ENCODE measurements around the gene ABCG5. TPM values are rescaled to one million over a fixed set of nuclear protein-coding genes. Genes with fewer than 3 reads are reported as not detected.

The ABCG5 gene
- total and polyA plus RNA-seq, 8 donors, result 0.18 to 0.52 (median 0.43) TPM; not detected in 2

DNA sequence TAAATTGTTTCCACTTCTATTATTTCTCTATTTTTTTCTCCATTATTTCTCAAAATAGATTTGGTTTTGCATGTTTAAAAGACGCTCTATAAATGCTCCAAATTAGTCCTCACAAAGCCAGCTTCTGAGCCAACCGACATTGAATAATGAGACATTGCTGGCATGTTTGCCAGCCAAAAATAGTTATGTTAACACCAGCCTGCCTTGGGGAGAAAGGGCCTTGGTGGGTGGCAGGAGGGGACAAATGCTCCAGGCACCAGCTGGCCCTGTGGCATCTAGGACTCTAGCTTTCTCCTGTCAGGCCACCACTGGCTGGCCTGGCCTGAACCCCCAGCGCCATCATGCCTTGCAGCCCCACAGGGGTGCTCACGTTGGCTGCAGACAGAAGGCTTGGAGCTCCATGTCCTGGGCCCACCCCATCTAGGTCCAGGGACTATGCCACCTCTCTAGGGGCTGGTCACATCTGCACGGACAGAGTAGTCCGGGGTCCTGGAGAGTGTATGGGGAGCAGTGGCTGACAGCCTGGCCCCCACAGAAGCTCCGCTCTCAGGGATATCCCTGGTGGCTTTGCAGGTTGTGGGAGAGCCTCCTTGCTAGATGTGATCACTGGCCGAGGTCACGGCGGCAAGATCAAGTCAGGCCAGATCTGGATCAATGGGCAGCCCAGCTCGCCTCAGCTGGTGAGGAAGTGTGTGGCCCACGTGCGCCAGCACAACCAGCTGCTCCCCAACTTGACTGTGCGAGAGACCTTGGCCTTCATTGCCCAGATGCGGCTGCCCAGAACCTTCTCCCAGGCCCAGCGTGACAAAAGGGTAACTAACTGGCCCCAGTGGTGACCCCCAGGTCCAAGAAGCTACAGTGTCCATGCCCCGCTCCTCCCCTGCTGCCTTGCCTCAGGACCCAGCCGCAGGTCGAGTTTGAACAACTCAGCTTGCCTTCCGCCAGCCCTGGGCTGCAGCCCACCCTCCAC, 12.7 kb upstream of the ABCG5 start:
- no peaks in the 10 kb centered on the region for H3K9me3 ChIP-seq
- ATAC-seq (no peak), DNase-seq (no peak)
- no peaks in the 10 kb centered on the region for H3K4me1 ChIP-seq
- peaks cover 0 to 36% of the 10 kb centered on the region in 2 donors for H3K27me3 ChIP-seq
- H3K27ac ChIP-seq, result no peak overlapping the region
- no peaks in the 10 kb centered on the region for H3K36me3 ChIP-seq
- intact Hi-C loops (cut with DNase I), result no loop called here
- no peak for TF ChIP-seq CTCF (IDR thresholded peaks at IDR 0.05)
- no peak overlapping the region for H3K4me3 ChIP-seq

DNA sequence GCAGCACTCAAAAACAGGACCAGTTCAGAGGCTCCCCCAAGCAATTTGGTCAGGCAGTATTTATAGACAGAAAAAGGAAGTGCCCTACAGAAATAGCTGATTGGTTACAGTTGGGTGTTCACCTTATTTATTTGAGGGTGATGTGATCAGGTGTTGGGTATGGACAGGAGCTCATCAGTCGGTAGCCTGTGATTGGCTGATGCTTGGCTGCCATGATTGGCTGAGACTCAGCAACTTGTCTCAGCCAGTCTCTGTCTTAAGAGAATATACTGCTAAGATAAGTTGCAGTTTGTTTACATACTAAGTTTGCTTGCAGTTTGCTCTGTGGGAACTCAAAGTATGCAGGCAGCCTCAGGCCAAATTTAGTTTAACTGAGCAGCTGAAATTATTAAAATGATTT, 9.6 kb upstream of the ABCG5 start:
- ATAC-seq (no peak), DNase-seq (no peak)
- Histone ChIP-seq H3K4me1 (no peaks in the 10 kb centered on the region), H3K9me3 (no peaks in the 10 kb centered on the region), H3K4me3 (no peak overlapping the region), H3K27me3 (peaks cover 0 to 13% of the 10 kb centered on the region in 2 donors), H3K27ac (no peak overlapping the region), H3K36me3 (no peaks in the 10 kb centered on the region)
- intact Hi-C loops (cut with DNase I), result no loop called here
- TF ChIP-seq CTCF (IDR thresholded peaks at IDR 0.05), result no peak

GRCh38 chr2:43846140-43846793, 7.6 kb upstream of the ABCG5 start:
- TF ChIP-seq CTCF (IDR thresholded peaks at IDR 0.05), result no peak

GRCh38 chr2:43845181-43845580, 6.5 kb upstream of the ABCG5 start:
- H3K27me3 ChIP-seq, result no peaks in the 10 kb centered on the region
- DNase-seq (no peak), ATAC-seq (no peak)
- no peaks in the 10 kb centered on the region for H3K36me3 ChIP-seq
- intact Hi-C loops (cut with DNase I), result no loop called here
- H3K27ac ChIP-seq, result no peak overlapping the region
- no peak for TF ChIP-seq CTCF (IDR thresholded peaks at IDR 0.05)
- H3K4me1 ChIP-seq, result no peaks in the 10 kb centered on the region
- H3K9me3 ChIP-seq, result no peaks in the 10 kb centered on the region
- no peak overlapping the region for H3K4me3 ChIP-seq

More at GRCh38 chr2:43846140-43846793, 7.6 kb upstream of the ABCG5 start:
- Histone ChIP-seq H3K27ac (no peak overlapping the region), H3K4me3 (no peak overlapping the region), H3K36me3 (no peaks in the 10 kb centered on the region), H3K27me3 (no peaks in the 10 kb centered on the region), H3K4me1 (no peaks in the 10 kb centered on the region), H3K9me3 (no peaks in the 10 kb centered on the region)
- no peak for DNase-seq
- intact Hi-C loops (cut with DNase I), result no loop called here
- no peak for ATAC-seq

GRCh38 chr2:43842866-43843226, 4.2 kb upstream of the ABCG5 start:
- intact Hi-C loops (cut with DNase I), result no loop called here
- H3K9me3 ChIP-seq, result no peaks in the 10 kb centered on the region
- no peak overlapping the region for H3K27ac ChIP-seq
- DNase-seq, result no peak
- H3K4me1 ChIP-seq, result no peaks in the 10 kb centered on the region
- H3K36me3 ChIP-seq, result no peaks in the 10 kb centered on the region
- TF ChIP-seq CTCF (IDR thresholded peaks at IDR 0.05), result no peak
- no peak for ATAC-seq
- H3K4me3 ChIP-seq, result no peak overlapping the region
- H3K27me3 ChIP-seq, result peaks cover 0 to 6% of the 10 kb centered on the region in 2 donors

Data from left lung (tissue), 10 donors.